HG03139 (cell line): ENCODE data around the gene ERP44.
"Not testable (repeated sequence)": the region's sequence is repeated elsewhere in the genome, so short reads cannot be mapped to it uniquely, and the experiment has no call there.

Experiments
- ATAC-seq: cut with Tn5 transposase; IDR thresholded peaks from one replicate; pipeline ENCODE4 v1.9.1; 2021; ENCODE audit not compliant: unreplicated experiment

The ERP44 gene

GRCh38 chr9:100101608-100102007 lies 2.8 kb upstream of the ERP44 start:
- ATAC-seq: no peak

GRCh38 chr9:100100146-100100667 lies 1.4 kb upstream of the ERP44 start:
- ATAC-seq: no peak

GRCh38 chr9:100099722-100100042 lies 882 bp upstream of the ERP44 start:
- no peak for ATAC-seq

GRCh38 chr9:100098046-100098886 lies 534 bp downstream of the ERP44 start:
- peak; percentile 14 for ATAC-seq

GRCh38 chr9:100096378-100096916 lies 2.4 kb downstream of the ERP44 start:
- no peak for ATAC-seq

- not testable (repeated sequence) for ATAC-seq
Measured at GRCh38 chr9:100094411-100094810, 4.4 kb downstream of the ERP44 start.

GRCh38 chr9:100092066-100092465 lies 6.7 kb downstream of the ERP44 start:
- ATAC-seq: no peak

- ATAC-seq: no peak
Measured at GRCh38 chr9:100091650-100092049, 7.2 kb downstream of the ERP44 start.

GRCh38 chr9:100090880-100091279 lies 7.9 kb downstream of the ERP44 start:
- ATAC-seq: no peak

- no peak for ATAC-seq
Measured at GRCh38 chr9:100088202-100088601, 10.6 kb downstream of the ERP44 start.

- no peak for ATAC-seq
Measured at GRCh38 chr9:100087218-100087617, 11.6 kb downstream of the ERP44 start.

- ATAC-seq: no peak
Measured at GRCh38 chr9:100086097-100086635, 12.6 kb downstream of the ERP44 start.

GRCh38 chr9:100084734-100085133 lies 14.1 kb downstream of the ERP44 start:
- ATAC-seq: peak; percentile 66

GRCh38 chr9:100084128-100084453 lies 14.7 kb downstream of the ERP44 start:
- no peak for ATAC-seq

- peak; percentile 39 for ATAC-seq
Measured at GRCh38 chr9:100083448-100084127, 15.2 kb downstream of the ERP44 start.

- no peak for ATAC-seq
Measured at GRCh38 chr9:100082782-100083181, 16.0 kb downstream of the ERP44 start.

GRCh38 chr9:100076256-100076655 lies 22.5 kb downstream of the ERP44 start:
- not testable (repeated sequence) for ATAC-seq

GRCh38 chr9:100074989-100075388 lies 23.8 kb downstream of the ERP44 start:
- no peak for ATAC-seq

GRCh38 chr9:100074093-100074492 lies 24.7 kb downstream of the ERP44 start:
- ATAC-seq: no peak

GRCh38 chr9:100072805-100073204 lies 26.0 kb downstream of the ERP44 start:
- no peak for ATAC-seq

GRCh38 chr9:100071271-100071670 lies 27.5 kb downstream of the ERP44 start:
- no peak for ATAC-seq
